AG04450 (cell line): ENCODE measurements around the gene CRACR2A. TPM values are rescaled to one million over a fixed set of nuclear protein-coding genes. Genes with fewer than 3 reads are reported as not detected.

ENCODE experiments used
- CTCF ChIA-PET: fragments of 300-600, 350-600 bp; formaldehyde crosslinking; extraction: SDS; loops from one replicate; lab custom pipeline; 2022; ENCODE audit warnings: antibody characterized with exemption, inconsistent platforms; lab: Charles Lee
- POLR2A ChIA-PET: fragments of 350-600 bp; formaldehyde crosslinking; extraction: SDS; loops from one replicate; lab custom pipeline; 2021; ENCODE audit warnings: antibody characterized with exemption, inconsistent platforms; lab: Yijun Ruan, JAX
- DNase-seq: peaks from one replicate; pipeline ENCODE4 v3.0.0-alpha.2; 2011; ENCODE audit warnings: low read depth, low spot score
- H3K27ac ChIP-seq: one replicate; pipeline ENCODE4 v1.5.1; 2012; ENCODE audit warnings: low read depth, low read length, control low read depth
- H3K27me3 ChIP-seq: one replicate; pipeline ENCODE4 v1.6.0; 2012; ENCODE audit warnings: low read length; ENCODE audit not compliant: control insufficient read depth, insufficient read depth
- H3K4me3 ChIP-seq: 2 replicates; pipeline ENCODE4 v1.5.1; 2011; ENCODE audit warnings: mild to moderate bottlenecking, low read depth, low read length, control low read depth
- H3K9me3 ChIP-seq: 2 replicates; pipeline ENCODE4 v1.5.1; 2012; ENCODE audit warnings: low read length; ENCODE audit not compliant: control insufficient read depth, insufficient read depth
- CTCF ChIP-seq: IDR thresholded peaks from 2 replicates; pipeline ENCODE4 v1.5.1; 2011; ENCODE audit warnings: low read depth, low read length, control low read depth, inconsistent platforms
- polyA plus RNA-seq: library from polyadenylated mRNA; depleted of rRNA; stranded (reverse); fragments of >200 nt; gene quantifications from 2 replicates; pipeline ENCODE4 v1.2.3, GENCODE V29; 2011

Gene CRACR2A
- polyA plus RNA-seq, 1 experiment: 1.1 TPM

- no peak for DNase-seq
- no peak for TF ChIP-seq CTCF
- H3K9me3 ChIP-seq: no peaks in the 10 kb centered on the region
- H3K27me3 ChIP-seq: peaks cover 5% of the 10 kb centered on the region
- CTCF ChIA-PET: interaction anchor here (0.6 kb wide), 1 partner anchor 207 kb away, joined by 4 read pairs; no protein-coding TSS in a partner anchor
- H3K27ac ChIP-seq: no peak overlapping the region
- POLR2A ChIA-PET: no interaction called here
- no peak overlapping the region for H3K4me3 ChIP-seq
Measured at GRCh38 chr12:3651585-3652424, 101.1 kb downstream of the CRACR2A start.

GRCh38 chr12:3647504-3647903 lies 105.4 kb downstream of the CRACR2A start:
- ChIA-PET CTCF (interaction anchor here (1.6 kb wide), 1 partner anchor 347 kb away, joined by 4 read pairs; no protein-coding TSS in a partner anchor), POLR2A (no interaction called here)
- DNase-seq: no peak
- Histone ChIP-seq H3K9me3 (no peaks in the 10 kb centered on the region), H3K27me3 (peaks cover 5% of the 10 kb centered on the region), H3K27ac (no peak overlapping the region), H3K4me3 (no peak overlapping the region)
- TF ChIP-seq CTCF: no peak

- Histone ChIP-seq H3K9me3 (no peaks in the 10 kb centered on the region), H3K4me3 (no peak overlapping the region), H3K27me3 (peaks cover 5% of the 10 kb centered on the region), H3K27ac (no peak overlapping the region)
- POLR2A ChIA-PET: no interaction called here
- no peak for TF ChIP-seq CTCF
- CTCF ChIA-PET: interaction anchor here (1.6 kb wide), 1 partner anchor 347 kb away, joined by 4 read pairs; no protein-coding TSS in a partner anchor
- no peak for DNase-seq
Measured at GRCh38 chr12:3646561-3647241, 106.2 kb downstream of the CRACR2A start.

- H3K27ac ChIP-seq: no peak overlapping the region
- no peaks in the 10 kb centered on the region for H3K27me3 ChIP-seq
- H3K4me3 ChIP-seq: no peak overlapping the region
- TF ChIP-seq CTCF: no peak
- no peak for DNase-seq
- ChIA-PET POLR2A (no interaction called here), CTCF (no interaction called here)
- H3K9me3 ChIP-seq: no peaks in the 10 kb centered on the region
Measured at GRCh38 chr12:3645091-3645490, 107.8 kb downstream of the CRACR2A start.

- ChIA-PET CTCF (no interaction called here), POLR2A (no interaction called here)
- H3K9me3 ChIP-seq: no peaks in the 10 kb centered on the region
- no peak for DNase-seq
- H3K4me3 ChIP-seq: no peak overlapping the region
- no peaks in the 10 kb centered on the region for H3K27me3 ChIP-seq
- no peak overlapping the region for H3K27ac ChIP-seq
- no peak for TF ChIP-seq CTCF
Measured at GRCh38 chr12:3644104-3644503, 108.8 kb downstream of the CRACR2A start.
